Thyroid gland (tissue), 4 donors: ENCODE data around the gene HOXA7. TPM values are rescaled to one million over a fixed set of nuclear protein-coding genes. Genes with fewer than 3 reads are reported as not detected.

ENCODE experiments used
- DNase-seq, 2 donors: peaks; one replicate each; pipeline ENCODE4 v3.0.0-alpha.2; 2019
- H3K27ac ChIP-seq, 3 donors: fragments of 200-600 bp; sonication (generic); 1 replicate in 2 of 3; 2 replicates in 1 of 3; pipeline ENCODE4 v1.5.1; 2016 to 2019; ENCODE audit warnings: mild to moderate bottlenecking in 1 of 3, moderate library complexity in 1 of 3
- H3K27me3 ChIP-seq: fragments of 200-600 bp; sonication (generic); one replicate; pipeline ENCODE4 v1.5.1; 2019
- H3K36me3 ChIP-seq, 2 donors: fragments of 200-600 bp; sonication (generic); one replicate each; pipeline ENCODE4 v1.5.1; 2016 to 2019
- H3K4me1 ChIP-seq, 2 donors: fragments of 200-600 bp; sonication (generic); one replicate each; pipeline ENCODE4 v1.5.1; 2017 to 2019
- H3K4me3 ChIP-seq, 3 donors: fragments of 200-600 bp; sonication (generic); replicated peaks in 1 of 3; 1 replicate in 2 of 3; 2 replicates in 1 of 3; pipeline ENCODE4 v1.5.1; 2016; ENCODE audit warnings: mild to moderate bottlenecking in 1 of 3
- H3K9me3 ChIP-seq: fragments of 200-600 bp; sonication (generic); one replicate; pipeline ENCODE4 v1.5.1; 2017
- POLR2A ChIP-seq, 2 donors: fragments of 450-650 bp; IDR thresholded peaks; one replicate each; pipeline ENCODE4 v1.6.1; 2017; ENCODE audit warnings: antibody characterized with exemption in 2 of 2, mild to moderate bottlenecking in 2 of 2, moderate library complexity in 1 of 2
- WGBS, 2 donors: methylation state at CpG; one replicate each; pipeline ENCODE4 v1.1.5; 2017; 5-methylcytosine and 5-hydroxymethylcytosine counted together
- intact Hi-C: fragments of 100-400 bp; cut with DNase I; formaldehyde crosslinking; loops from one replicate; pipeline ENCODE4 v1.15.1; 2023
- total RNA-seq, 4 donors: library from RNA; depleted of rRNA; stranded (reverse); fragments of >200 nt; gene quantifications; one replicate each; pipeline ENCODE4 v1.2.3, GENCODE V29; 2016
- TF ChIP-seq, protein P1 (sequence below), 6 experiments: fragments of 200-600 bp in 3 of 6; fragments of 450-650 bp in 3 of 6; sonication (generic) in 3 of 6; IDR thresholded peaks; one replicate each; pipeline ENCODE4 v1.5.1; 2016 to 2019; ENCODE audit warnings: antibody characterized with exemption in 6 of 6, mild to moderate bottlenecking in 2 of 6, inconsistent platforms in 1 of 6, moderate library complexity in 1 of 6

HOXA7 gene
- total RNA-seq, 4 donors from 2014 or later = 0.34 to 2.1 (median 0.74) TPM

DNA sequence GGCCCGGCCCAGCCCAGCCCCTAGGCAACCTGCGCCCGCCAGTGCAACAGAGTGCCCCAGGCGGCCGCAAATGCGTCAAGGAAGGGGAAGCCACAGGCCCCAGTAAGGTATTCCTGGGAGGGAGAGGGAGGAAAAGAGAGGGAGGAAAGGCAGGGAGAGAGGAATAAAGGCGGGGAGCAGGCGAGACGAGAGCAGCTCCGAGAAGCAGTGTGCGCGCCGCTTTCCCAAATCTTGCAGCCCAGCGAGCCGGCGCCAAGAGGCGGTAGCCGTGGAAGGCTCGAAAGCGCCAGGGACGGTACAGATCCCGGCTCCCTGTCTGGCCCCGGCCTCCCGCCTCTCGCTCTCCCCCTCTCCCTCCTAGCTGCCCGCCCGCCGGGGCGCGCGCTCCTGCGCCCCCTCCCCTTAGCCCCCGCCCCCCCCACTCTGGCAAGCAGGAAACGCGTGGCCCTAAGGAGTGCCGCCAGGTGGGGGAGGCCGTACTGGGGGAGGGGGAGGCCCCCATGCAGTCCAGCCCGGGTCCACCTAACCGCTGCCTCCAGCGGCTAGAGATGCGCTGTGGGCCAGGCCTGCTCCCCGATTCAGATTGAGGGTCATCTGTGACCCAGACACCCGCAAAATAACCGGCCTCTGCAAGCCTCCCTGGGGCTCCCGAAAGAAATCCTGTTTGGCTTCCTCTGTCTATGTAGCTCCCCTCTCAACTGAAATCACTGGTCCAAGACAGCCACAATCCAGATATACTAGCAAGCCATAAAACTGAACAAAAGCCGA, 13.4 kb upstream of the HOXA7 start:
- Histone ChIP-seq H3K4me1 (peaks cover 14 to 40% of the 10 kb centered on the region in 2 donors), H3K9me3 (no peaks in the 10 kb centered on the region), H3K27me3 (peaks cover 97% of the 10 kb centered on the region), H3K27ac (no peak overlapping the region), H3K36me3 (no peaks in the 10 kb centered on the region), H3K4me3 (no peak overlapping the region)
- 10 to 11% methylated on average over 28 to 38 of the region's 46 CpGs for WGBS, 2 donors
- no peak for DNase-seq
- intact Hi-C loops = loop anchor here (10.0 kb wide), 2 partner anchors 1085 to 1315 kb away; no protein-coding TSS in a partner anchor
- no peak for TF ChIP-seq POLR2A (IDR thresholded peaks at IDR 0.05)
- TF ChIP-seq, protein P1, sequence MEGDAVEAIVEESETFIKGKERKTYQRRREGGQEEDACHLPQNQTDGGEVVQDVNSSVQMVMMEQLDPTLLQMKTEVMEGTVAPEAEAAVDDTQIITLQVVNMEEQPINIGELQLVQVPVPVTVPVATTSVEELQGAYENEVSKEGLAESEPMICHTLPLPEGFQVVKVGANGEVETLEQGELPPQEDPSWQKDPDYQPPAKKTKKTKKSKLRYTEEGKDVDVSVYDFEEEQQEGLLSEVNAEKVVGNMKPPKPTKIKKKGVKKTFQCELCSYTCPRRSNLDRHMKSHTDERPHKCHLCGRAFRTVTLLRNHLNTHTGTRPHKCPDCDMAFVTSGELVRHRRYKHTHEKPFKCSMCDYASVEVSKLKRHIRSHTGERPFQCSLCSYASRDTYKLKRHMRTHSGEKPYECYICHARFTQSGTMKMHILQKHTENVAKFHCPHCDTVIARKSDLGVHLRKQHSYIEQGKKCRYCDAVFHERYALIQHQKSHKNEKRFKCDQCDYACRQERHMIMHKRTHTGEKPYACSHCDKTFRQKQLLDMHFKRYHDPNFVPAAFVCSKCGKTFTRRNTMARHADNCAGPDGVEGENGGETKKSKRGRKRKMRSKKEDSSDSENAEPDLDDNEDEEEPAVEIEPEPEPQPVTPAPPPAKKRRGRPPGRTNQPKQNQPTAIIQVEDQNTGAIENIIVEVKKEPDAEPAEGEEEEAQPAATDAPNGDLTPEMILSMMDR (IDR thresholded peaks at IDR 0.05) = no peak

DNA sequence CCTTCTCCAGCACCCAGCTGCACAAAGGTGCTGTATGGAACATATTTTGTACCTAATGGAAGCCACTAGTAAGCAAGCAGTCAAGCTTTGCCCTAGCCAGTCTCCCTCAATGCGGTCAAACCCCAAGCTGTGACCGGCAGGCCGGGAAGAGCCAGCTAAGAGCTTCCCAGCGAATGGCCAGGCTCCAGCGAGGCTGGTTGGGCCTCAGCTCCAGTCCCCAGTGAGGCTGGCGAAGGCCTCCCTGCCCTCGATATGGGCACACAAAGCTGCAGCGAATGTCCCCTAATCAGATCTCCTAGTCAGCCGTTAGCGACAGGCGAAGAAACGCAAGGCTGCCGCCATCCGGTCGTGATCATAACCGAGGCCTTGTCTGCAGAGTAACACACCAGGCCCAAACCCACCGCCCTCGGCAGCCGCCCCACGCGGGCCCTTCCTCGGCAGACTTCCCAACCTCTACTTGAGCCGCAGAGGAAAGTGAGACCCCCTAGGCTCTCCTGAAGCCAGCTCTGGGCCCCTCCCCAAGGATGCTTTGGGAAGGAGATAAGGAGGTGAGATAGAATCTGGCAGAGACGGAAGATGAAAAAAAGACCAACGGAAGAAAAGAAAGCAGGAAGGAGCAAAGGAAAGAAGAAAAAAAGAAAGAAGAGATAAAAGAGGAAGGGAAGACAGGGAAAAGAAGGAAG, 11.9 kb upstream of the HOXA7 start:
- DNase-seq = no peak
- intact Hi-C loops = loop anchor here (10.0 kb wide), 1 partner anchor 1314 kb away; no protein-coding TSS in a partner anchor
- Histone ChIP-seq H3K36me3 (no peaks in the 10 kb centered on the region), H3K4me3 (no peak overlapping the region), H3K4me1 (peaks cover 11 to 37% of the 10 kb centered on the region in 2 donors), H3K9me3 (no peaks in the 10 kb centered on the region), H3K27me3 (peaks cover 92% of the 10 kb centered on the region), H3K27ac (no peak overlapping the region)
- 17 to 19% methylated on average over 22 to 25 of the region's 25 CpGs for WGBS, 2 donors
- TF ChIP-seq POLR2A (IDR thresholded peaks at IDR 0.05) = no peak
- TF ChIP-seq, protein P1 (IDR thresholded peaks at IDR 0.05) = no peak

DNA sequence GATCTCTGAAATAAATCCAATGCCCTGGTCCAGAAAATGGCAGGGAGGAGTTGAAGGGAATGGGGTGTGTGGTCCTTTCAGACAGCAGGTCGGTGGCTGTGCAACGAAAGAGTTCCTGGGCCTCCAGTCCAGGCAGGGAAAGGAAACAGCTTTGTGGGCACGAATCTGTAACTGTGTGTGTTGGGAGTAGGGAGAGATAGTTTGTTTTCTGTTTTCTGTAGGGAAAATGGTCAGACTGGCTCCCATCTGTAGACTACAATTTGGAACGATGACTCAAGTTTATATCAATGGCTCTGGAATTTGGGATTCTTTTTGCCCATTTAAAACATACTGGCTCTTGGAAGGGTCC, 11.4 kb upstream of the HOXA7 start:
- H3K36me3 ChIP-seq = no peaks in the 10 kb centered on the region
- intact Hi-C loops = loop anchor here (10.0 kb wide), 1 partner anchor 1313 kb away; no protein-coding TSS in a partner anchor
- H3K27ac ChIP-seq = no peak overlapping the region
- DNase-seq = no peak
- no peak overlapping the region for H3K4me3 ChIP-seq
- TF ChIP-seq POLR2A (IDR thresholded peaks at IDR 0.05) = no peak
- TF ChIP-seq, protein P1 (IDR thresholded peaks at IDR 0.05) = no peak
- H3K4me1 ChIP-seq = peaks cover 6 to 32% of the 10 kb centered on the region in 2 donors
- no peaks in the 10 kb centered on the region for H3K9me3 ChIP-seq
- 28 to 36% methylated on average over 4 of the region's 4 CpGs for whole genome bisulfite sequencing, 2 donors
- H3K27me3 ChIP-seq = peaks cover 91% of the 10 kb centered on the region

DNA sequence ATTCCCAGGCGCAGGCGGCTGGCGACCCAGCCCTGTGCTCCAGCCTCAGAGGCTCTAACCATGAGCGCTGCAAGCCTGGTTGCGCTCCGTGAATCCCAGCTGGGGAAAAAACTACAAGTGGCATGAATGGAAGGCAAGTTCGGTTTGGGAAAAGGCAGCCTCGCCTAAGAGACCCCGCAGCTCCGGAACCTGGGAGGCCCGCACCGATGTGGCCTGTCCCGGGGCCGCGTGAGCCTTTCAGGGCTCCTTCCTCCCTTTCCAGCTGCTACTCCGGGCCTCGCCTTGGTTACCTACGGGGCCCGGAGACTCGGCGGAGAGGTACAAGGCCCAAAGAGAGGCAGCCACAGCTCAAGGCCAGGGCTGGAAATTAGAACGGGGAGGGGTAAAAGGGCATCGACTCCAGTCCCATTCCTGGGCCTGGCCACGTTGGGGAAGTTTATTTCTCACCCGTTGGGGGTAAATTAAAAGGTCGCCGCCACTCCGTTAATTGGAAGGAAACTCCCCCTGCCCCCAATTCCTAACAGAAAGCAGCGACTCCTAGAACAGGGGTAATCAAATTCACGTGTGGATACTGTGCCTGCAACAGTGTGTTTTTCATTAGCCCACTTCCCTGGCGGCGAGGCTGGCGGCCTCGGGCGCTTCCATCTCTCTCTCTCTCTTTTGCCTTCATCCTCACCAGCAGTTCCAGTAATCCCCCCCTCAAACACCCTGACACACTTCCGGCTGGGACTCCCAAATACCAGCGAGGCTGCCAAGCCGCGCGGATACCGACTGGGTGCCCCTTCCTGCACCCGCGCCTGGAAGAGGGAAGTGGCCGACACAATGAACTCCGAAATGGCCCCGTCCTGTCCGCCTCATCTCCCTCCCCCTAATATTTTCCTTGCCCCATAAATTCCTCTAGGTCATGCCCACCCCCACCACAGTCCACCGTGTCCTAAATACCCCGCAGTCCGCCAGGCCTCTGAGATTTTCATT, 10.3 kb upstream of the HOXA7 start:
- no peak for DNase-seq
- H3K9me3 ChIP-seq = no peaks in the 10 kb centered on the region
- H3K36me3 ChIP-seq = no peaks in the 10 kb centered on the region
- H3K27ac ChIP-seq = no peak overlapping the region
- H3K4me3 ChIP-seq = no peak overlapping the region
- TF ChIP-seq, protein P1 (IDR thresholded peaks at IDR 0.05) = no peak
- TF ChIP-seq POLR2A (IDR thresholded peaks at IDR 0.05) = no peak
- WGBS, 2 donors = 16 to 20% methylated on average over 39 to 41 of the region's 50 CpGs
- peaks cover 83% of the 10 kb centered on the region for H3K27me3 ChIP-seq
- intact Hi-C loops = loop anchor here (10.0 kb wide), 1 partner anchor 1312 kb away; no protein-coding TSS in a partner anchor
- peaks cover 0 to 26% of the 10 kb centered on the region in 2 donors for H3K4me1 ChIP-seq
